ENCODE measurements around the gene PLEKHA7.
"Not testable (repeated sequence)": the region's sequence is repeated elsewhere in the genome, so short reads cannot be mapped to it uniquely, and the experiment has no call there.

The PLEKHA7 gene

DNA sequence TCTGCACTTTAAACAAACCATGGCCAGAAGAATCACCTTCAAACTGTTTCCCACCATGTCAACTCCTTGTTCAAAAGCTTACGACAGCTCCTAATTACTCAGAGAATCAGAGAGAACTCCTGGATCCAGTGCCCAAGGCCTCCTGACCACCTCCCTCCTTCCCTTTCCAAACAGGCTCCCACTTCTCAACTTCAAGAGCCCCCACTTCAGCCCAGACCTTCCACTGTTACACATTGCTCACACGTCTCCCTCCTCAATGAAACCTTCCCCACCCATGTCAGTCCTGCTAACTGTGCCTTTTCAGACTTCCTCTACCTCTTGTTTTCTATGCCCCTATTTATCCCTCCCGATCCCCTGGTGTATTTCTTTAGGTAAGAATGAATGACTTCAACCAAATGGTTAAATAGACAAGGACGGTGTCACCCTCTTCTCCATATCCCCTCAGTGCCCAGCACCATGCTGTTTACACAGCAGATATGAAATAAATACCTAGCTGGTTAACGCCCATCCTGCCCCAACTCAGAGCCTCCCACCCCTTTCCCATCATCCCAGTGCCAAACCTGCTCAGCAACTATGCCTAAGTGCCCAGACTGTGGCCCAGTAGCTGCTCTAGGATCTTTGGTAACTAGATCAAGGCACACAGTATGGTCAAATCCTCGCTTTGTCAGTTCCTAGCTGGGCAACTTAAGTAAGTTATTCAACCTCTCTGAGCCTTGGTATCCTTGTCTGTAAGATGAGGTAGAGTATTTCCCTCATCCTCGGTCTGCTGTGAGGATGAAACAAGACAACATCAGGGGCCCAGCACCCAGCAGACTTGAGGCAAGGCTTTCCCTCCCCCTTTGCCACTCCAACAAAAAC is 36.8 kb downstream of the PLEKHA7 start:
- DNase-seq = no peak

DNA sequence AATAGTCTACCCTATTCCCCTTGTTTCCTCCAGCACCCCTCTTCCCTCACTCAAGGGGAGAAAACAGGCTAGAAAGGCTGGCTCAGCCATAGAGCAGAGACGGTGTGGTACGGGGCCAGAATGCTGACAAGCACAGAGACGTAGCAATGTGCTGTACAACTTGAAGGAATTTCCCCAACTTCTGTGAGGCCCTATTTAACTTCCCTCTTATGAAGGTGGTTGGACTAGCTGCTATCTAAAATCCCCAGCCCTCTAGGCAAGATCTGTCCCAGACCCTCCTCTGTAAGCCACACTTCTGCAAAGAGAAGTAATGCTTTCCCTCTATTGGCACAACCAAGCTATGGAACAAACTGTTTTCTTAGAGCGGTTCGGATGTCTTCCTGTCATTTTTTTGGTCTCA is 37.8 kb downstream of the PLEKHA7 start:
- no peak for DNase-seq

DNA sequence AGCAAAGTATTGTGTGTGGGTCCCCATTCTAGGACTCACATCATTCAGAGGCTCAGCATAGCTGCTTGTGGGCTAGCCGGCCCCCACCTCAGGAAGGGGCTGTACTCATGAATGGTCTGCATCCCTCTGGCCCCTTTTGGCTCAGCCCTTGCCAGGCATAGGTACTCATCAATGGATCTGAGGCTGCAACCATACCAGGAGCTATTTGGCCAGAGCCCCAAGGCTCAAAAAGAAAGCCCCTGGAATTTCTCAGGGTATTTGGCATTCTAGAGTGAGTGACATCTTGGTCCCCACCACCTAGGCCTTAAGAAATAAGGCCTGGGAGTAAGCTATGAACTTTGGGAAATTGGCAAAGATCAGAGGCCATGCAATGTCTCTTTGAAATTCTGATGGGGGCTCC is 38.3 kb downstream of the PLEKHA7 start:
- no peak for DNase-seq

DNA sequence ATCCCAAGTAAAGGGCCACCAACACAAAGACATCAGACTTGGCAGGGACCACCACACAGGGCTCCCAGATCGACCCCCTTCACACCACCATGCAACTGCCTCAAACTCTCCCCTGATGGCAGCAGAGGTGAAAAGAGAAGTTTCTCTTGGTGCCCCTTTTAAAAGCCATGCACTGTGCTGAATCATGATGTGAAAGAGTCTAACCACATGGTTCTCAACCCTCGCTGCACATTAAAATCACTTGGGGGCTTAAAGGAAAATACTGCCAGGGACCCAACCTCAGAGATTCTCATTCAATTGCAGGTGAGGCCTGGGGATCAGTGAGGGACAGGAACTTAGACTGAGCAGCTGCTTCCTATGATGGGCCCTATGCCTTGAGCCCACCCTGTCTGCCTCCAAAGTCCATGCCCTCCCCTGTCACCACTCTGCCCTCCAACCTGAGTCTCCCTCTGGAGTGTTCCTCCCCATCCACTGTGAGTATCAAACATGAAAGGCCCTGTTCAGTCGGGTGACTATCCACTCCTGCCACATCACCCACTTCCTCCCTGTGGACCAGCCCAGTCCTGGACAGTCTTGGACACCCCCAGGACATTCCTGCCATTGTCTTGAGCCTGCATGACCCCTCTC is 40.8 kb downstream of the PLEKHA7 start:
- no peak for DNase-seq

DNA sequence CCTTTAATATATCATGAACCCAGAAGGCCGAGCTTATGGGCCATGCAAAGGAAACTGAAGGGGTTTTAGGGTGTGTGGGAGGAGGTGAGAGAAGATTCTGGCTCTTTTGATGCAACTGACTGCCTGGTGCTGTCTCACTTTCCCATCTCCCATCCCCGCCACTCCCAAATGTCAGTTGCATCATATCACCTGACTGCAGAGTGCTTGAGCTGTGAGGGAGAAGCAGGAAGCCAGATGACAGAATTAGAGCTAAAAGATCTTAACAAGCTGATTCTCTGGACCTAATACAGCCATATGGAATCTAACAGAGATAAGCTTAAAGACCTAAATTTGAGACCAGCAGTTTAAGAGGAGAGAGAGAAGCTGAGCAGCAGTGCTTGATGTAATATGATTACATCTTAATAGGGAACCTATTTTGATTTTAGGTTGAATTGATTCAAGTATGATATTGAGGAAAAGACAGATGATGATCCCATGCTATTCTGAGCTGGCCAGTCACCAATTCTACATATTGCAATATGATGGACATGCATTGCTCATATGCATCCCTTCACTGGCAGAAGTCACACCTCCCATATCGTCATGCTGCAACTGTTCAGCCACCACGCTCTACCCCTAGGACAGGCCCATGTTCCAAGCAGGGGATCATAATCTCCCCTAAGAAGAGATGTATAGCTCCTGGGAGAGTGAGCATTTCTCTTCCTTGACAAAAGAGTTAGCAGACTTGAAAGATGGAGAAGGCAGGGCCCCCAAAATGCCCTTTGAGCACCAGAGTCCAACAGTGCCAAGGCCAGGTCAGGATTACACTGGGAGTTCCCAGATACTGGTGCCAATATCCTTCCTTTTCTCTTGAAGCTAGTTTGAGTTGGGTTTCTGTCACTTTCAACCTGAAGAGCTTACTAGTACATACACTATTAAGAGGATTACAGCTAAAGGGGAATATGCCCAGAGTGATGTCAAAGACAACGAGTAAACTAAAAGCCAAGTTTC is 44.9 kb downstream of the PLEKHA7 start:
- DNase-seq = no peak

DNA sequence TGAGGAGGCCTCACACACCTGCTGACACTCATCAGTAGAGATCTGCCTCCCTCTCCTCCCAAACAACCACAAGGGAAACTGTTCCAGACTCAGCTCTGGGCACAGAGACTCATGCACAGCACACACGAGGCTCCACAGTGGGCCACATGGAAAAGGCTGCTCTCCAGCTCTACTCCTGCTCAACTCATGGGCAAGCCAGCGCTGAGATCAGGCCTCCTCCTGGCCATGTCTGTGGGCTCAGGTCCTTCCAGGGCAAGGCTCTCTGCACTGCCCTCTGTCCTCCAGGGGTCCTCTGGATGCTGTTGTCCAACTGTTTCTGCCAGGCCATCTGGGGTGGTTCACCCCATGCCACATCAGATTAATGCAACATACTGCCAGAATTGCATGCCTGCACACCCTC is 46.0 kb downstream of the PLEKHA7 start:
- no peak for DNase-seq

DNA sequence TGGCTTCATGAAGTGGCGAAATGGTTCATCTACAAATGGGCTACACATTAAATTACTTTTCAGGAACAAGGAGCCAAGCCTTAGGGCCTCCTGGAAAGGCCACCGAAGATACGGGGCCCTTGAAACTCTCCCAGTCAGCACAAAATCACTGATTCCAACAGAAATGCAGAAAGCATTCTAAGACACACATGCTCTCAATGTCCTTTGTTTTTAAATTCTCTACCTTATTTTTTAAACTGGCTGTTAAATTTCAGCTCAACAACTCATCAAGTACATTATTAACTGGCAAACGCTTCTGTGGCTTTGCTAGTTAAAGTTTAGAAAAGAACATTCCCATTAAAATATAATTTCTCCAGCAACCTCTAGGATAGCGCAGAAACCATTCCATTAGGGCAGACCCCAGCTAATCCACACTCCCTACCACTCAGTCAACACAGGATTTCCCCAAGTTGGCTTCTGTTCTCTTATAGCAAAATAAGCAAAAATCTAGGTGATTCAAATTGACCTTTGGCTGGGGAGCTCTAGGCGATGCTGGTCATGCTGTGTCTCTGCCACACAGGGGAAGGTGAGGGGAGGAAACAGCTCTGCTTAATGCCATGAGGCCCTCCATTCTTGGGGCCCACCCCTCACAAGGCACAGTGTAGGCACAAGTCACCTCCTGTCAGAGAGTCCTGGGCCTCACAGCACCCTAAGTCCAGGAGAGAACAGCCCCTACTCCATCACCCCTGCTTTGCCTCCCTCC is 47.1 kb downstream of the PLEKHA7 start:
- DNase-seq = no peak

DNA sequence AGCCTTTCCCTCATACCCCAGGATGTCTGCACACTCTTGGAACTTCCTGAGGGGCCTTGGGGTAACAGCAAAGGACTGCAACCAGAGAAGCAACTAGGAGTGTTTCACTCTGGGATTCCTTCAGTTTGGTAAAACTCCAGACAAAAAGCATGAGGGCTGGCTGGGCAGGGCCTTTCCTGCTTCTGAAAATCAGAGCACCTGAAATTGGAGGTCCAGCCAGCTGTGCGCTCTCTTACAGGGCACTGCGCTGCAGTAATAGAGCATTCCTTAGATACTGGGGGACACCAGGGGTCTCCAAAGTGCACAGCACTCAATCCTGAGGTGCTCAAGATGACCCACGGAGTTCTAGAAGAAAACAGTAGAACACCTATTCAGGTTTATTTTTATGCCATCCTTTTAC is 49.7 kb downstream of the PLEKHA7 start:
- no peak for DNase-seq

DNA sequence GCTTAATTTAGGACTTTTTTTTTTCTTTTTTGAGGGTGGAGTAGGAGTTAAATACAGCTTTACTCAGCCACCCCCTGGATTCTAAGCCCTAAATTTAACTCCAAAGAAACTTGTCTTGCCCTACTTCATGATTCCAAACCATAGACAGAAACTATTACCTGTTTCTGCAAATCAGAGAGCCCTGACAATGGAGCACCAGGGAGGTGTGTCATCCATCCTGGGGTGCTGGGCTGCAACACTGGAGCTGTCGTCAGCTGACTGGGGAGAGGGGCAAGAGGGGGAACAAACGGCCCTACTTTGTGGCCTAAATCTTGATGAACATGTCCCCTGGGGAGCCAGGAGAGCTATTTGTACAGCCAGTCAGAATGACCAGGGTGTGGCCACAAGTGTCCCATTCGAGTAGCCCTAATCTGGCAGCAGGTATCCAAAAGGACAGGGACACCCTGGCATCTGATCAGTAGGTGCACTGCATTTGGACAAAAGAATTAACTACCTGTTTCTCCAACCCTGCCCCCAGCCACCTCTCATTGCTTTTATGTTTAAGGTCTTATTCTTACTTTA is 50.8 kb downstream of the PLEKHA7 start:
- no peak for DNase-seq

DNA sequence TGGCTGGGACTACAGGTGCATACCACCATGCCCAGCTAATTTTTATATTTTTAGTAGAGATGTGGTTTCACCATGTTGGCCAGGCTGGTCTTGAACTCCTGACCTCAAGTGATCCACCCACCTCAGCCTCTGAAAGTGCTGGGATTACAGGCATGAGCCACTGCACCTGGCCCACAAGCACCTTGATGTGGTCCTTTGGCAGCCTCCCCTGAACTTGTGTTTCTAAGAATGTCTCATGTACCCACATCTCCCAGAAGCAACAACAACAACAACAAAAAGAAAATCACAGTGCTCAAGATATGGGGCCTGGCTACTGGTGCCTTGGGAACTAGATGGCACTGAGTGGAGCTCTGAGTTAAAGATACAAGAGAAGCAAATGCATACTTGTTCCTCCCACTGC is 51.6 kb downstream of the PLEKHA7 start:
- not testable (repeated sequence) for DNase-seq

DNA sequence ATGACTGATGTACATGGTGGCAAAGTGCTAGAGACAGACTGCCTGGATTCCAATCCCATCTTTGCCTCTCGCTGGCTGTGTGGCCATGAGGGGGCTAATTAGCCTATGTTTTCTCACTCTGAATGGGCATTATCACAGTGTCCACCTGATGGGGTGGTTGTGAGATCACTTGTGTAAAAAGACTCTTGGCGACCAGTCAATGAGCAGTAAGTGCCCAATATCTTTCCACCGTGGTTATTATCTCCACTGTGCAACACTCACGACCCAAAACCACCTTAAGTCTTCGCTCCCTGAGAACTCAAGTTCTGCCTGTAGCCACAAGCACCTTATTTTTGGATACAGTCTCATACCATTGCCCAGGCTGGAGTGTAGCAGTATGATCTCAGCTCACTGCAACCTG is 52.1 kb downstream of the PLEKHA7 start:
- DNase-seq = no peak

DNA sequence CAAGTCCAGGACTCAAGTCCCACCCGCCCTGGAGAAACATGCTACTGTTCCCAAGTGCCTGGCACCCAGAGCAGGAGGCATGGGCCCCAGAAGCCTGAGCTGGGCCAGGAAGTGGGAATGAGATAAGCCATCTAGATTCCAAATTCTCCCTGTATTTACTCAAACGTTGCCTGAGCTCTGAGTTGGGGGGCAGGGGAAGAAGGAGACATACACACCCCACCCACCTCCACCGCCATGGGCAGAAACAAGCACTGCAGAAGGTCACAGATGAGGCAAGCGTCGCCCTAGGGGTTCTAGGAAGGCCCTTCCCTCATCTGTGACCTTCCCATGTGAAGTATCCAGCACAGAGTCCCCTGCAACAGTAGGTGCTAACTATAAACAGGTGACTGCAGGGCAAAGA is 54.0 kb downstream of the PLEKHA7 start:
- DNase-seq = no peak

DNA sequence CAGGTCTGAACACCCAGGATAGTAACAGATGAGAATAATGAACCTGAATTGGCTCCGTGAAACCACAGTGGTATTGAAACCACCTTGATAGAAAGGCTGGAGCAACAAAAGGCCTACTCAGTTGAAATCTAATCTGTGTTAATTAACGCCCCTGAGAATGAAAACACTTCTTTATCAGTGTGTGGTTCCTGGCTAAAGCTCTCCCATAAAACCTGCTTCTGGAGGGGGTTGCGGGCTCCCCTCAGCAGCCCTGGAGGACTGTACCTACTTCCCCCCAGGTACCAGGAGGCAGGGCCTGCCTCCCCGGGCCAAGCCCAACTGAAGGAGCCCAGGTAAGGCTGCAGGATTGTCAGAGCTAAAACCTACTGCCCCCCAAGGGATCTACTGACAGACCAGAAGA is 54.6 kb downstream of the PLEKHA7 start:
- no peak for DNase-seq

DNA sequence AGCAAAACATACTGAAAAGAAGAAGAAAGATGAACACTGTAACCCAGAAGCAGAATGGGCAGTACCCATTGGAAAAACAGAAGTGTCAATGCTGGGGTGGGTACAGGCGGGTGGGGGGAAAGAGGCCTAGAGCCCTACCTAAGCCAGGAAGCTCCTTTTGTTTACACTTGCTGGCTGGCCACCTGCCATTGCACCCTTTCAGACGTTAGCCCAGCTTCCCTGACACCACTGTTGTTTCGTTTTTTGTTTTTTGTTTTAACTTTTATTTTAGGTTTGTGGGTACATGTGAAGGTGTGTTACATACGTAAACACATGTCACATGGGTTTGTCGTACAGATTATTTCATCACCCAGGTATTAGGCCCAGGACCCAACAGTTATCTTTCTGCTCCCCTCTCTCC is 55.4 kb downstream of the PLEKHA7 start:
- no peak for DNase-seq

DNA sequence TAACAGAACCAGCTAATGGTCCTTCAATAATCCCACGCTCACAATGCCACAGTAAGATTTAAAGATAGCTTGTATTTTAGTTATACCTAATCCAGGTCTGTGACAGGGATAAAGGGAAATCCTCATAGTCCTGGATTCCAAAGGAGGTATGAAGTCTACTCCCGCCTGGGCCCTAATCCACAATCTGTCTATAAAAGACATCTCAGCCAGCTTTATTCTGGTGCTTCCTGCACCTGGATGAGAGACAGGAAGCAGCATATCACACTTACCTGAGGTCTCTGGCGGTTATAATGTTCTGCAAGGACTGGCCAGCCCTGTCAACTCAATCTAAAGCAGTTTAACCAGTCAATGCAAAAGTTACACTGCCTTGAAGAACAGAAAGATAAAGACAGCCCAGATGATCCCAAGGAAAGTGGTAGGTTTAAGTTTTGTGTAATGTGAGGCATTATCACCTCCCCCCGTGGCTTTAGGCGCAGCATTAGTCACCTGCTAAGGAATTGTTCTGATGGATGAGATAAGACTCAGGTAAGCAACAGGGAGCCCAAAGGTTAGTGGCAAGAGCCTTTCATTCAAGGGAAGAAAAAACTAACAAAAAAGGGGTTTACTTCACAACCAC is 57.6 kb downstream of the PLEKHA7 start:
- no peak for DNase-seq

DNA sequence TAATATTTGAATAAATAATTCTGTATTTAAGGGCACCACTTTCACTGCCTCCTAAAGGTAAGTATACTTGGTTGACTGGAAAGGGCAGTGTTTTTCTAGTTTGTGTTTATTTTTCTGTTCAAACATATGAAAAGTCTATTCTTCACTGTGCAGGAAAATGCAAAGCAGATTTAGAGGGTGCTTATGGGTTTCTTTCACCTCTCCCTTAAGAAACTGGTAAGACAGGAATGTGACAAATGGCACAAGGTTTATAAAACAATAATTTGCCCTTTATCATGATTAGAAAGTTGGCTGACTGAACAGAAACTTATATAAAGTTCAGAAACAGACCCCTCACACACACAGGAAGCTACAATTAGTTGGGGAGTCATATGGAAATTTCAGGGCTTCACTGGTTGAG is 60.6 kb downstream of the PLEKHA7 start:
- no peak for DNase-seq

DNA sequence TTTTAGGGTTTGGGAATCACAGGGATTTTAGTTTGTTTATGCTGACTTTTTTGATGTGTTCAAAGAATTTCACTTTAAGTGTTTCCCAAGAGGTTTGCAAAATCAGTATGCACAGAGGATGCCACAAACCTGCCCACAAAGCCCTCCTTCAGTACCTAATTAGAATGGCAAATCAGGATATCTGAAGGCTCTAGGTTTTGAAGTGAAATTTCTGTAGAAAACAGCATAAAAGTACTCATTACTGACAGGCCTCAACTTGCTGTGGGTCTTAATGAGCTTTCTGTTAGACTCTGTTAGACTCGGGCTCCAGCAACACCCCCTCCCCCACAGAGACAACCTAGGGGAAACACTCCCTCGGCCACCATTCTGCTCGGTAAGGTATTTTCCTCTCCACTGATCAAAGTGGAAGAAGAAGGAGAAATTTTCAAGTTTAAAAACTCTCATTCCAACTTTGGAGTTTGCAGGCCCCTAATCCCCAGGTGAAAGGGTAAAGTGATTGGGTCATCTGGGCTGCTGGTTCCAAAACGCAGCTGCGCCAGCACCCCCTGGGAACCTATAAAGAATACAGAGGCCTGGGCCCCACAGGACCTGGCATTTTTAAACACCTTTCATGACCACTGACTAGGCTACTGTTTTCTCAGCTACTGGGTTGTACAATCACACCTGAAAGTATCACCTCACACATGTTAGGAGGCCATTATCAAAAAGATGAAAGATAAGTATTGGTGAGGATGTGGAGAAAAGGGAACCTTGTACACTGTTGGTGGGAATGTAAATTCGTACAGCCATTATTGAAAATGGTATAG is 67.5 kb downstream of the PLEKHA7 start:
- DNase-seq = no peak

DNA sequence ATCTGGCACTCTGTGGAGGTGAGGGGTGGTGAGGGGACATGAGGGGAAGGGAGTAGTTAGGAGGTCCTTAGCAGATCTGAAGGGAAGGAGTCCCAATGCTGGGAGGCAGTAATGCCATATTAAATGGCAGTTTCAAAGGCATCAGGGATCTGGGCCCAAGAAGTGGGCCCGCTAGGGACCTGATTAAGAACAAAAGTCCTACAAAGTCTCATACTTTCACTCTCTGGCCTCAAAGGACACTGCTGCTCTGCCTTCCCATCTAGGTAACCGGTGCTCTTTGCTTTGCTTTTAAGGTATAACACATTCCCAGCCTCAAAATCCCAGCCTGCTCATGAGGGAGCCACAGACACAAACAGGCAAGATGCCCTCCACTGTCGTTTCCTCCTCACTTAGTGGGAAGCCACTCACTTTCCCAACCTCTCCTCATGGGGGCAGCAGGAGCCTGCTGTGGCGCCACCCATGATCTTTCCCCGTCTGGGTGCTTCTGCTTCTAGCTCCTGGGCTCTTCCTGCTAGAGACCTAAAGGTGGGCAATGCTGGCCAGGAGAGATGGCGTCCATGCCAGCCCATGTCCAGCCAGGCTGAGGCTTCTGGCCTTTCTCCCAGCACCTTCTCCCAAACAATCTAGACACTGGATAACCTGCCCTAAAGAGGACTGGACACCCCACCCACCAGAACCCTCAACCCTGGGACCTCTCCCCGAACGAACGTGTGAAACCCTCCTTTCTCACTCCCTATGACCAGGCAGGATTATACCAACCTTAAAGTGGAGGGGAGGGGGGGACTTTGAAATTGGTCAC is 68.3 kb downstream of the PLEKHA7 start:
- DNase-seq = peak; percentile 46

DNA sequence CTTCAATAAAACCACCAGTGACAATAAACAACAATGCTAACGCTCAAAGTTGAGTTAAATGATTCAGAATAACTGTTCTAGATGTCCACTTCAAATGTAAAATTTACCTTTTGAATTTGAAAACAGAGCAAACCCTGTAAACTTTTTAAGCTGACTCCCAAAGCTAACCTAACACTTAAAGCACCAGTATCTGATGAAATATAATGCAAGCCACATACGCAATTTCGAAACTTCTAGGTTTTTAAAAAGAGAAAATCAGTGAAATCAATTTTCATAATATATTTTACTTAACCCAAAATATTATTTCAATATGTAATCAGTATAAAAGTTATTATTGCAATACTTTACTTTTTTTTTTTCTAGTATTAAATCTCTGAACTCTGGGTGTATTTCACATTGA is 71.3 kb downstream of the PLEKHA7 start:
- DNase-seq = no peak

DNA sequence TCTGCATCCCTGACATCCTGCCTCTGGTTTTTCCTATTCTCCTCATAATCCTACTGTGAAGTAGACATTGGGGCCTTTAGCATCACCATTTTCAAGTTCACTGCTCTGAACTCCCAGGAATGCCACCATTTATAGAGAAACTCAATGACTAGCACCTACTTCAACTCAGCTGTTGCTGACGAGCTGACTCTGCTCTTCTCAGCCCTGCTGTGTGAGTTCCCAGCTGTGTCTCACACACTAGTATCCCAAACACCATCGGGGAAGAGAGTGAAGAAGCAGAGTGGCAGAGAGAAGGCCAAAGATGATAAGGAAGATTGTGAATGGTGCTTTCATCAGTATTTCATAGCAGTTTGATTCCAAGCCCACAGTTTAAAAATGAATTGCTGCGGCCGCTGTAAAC is 71.9 kb downstream of the PLEKHA7 start:
- no peak for DNase-seq
